SH-SY5Y (cell line): ENCODE results near the gene PGLYRP1.

Source experiments
- GATA2 ChIP-seq: IDR thresholded peaks from 2 replicates; pipeline ENCODE4 v1.6.1; 2011; ENCODE audit warnings: mild to moderate bottlenecking, low read depth, low read length
- GATA3 ChIP-seq: IDR thresholded peaks from 2 replicates; pipeline ENCODE4 v1.6.1; 2011; ENCODE audit warnings: low read depth, mild to moderate bottlenecking, low read length, moderate library complexity

DNA sequence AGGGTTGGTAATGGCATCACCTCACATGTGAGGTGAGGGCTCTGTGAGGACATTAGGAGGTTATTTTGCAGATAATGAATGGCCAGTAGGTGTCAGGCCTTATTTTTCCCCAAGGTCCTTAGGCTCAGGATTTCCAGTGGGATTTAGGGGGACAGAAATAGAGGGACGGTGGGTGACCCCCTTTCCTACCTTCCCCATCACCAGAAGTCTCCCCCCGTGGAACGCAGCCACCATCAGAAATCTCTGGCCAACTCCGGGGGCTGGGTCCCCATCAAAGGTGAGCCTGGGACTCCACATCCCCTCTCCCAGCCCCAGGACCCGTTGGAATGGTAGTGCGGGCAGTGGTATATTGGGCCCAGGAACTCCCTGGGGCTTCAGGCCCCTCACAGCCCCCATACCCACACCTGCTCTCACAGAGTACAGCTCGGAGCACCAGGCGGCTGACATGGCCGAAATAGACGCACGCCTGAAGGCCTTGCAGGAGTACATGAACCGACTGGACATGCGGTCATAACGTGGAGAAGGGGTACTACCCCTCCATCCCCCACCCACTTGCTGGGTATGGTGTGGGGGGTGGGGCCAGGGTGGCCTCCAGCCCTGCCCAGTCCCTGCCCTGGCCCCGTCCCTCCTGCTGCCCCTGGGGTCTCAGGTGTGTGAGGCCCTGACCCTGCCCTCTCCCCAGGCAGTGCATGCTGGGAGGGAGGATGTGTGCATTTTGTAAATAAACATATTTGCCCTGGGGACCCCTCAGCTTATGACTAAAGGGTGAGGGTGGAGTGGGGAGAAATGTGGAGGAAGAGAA, 4.8 kb downstream of the PGLYRP1 start:
- TF ChIP-seq GATA2 (no peak), GATA3 (no peak)
